NAMALWA (cell line): ENCODE results near the gene KLF13.

Experiments
- DNase-seq: peaks from one replicate; pipeline ENCODE4 v3.0.0-alpha.2; 2015; ENCODE audit warnings: low spot score

KLF13 gene

DNA sequence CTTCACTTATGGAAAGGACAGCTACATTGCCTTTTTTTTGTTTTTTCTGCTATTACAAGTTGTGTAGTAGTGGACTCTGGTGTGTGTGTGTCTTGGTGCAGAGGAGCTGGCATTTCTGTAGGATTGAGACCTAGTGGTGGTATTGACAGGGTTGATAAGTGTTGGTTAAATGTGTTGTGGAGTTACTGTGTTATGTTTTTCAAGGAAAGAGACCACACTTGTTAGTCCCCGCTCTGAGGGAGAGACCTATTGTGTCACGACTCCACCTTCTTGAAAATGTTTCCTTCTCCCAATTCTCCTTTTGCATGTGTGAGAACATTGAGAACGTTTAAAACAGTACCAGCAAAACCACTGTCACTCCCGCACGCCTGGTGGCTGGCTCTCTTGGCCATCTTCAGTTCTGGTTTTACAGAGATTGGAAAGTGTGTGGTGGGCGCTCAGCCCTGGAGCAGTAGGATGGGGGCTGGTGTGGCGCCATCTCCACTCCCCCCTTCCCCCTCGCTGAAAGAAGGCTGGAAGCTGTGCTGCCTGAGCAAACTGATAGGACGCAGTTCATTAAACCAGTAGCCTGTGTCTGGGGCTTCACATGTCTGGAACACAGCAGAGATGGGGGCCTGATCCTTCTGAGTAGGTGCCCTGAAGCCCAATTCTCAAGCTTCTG, 5.5 kb downstream of the KLF13 start:
- DNase-seq = no peak

DNA sequence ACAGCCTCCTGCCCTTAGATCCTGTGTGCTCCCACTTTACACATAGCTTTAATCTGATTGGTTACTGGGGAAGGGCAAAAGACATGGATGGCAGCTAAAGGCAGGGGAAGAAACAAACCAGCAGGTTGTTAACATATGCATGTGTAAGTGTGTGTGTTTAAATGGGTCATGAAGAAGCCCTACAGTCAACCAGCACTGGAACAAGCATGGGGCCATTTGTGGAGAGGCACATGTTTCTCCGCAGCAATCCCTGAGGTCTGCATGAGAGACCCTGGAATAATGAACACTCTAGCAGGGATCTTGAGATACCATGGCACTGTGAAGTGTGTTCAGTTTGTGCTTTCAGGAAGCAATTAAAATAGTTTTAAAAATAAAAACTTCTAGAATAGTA, 6.0 kb downstream of the KLF13 start:
- DNase-seq = no peak

- no peak for DNase-seq
These were observed 6.5 kb downstream of the KLF13 start for GRCh38 chr15:31333119-31333518.

DNA sequence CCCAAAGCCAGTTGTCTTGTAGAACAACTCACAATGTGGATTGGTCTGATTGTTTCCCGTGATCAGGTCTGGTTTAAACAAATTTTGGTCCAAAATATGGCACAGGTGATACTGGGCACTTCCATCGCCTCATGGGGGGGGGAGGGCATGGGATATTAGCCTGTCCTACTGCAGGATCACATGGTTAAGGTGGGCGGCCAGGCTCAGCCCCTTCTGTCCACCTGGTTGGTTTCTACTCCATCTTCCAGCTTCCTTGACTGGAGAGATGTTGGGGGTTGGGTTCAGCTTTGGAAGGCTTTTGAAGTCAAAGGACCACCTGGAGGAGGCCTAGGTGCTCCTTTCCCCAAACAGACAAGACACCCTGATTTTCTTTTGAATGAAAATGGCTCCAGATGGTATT, 7.2 kb downstream of the KLF13 start:
- no peak for DNase-seq

DNA sequence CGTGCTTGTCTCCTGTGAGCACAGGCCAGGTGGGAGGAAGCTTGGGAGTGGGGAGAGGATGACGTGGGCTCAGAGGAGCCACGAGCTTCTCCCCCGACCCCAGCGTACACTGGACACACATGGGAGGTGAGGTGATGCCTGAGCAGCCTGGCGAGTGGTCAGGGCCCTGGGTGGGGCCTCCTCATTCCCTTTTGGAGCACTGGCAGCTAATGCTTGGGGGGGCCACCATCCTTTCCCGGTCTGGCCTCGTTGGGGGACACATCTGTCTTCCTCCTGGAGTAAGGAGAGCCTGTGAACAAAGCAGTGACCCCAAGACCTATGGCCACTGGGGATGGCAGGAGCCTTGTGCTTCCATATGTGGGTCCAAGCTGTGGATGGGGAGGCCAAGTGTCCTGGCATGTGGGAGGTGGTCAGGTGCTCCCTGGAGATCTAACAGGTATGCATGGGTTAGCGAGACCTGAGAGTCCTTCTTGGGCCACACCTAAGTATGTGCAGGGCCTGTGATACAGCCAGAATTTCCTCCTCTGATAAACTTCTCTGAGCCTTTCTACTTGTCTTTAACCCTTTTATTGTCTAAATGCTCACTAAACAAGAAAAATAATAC, 9.5 kb downstream of the KLF13 start:
- DNase-seq = no peak

GRCh38 chr15:31336593-31337295, 10.1 kb downstream of the KLF13 start:
- DNase-seq = no peak

- no peak for DNase-seq
These were observed 10.9 kb downstream of the KLF13 start for GRCh38 chr15:31337352-31338031.

GRCh38 chr15:31338318-31338878, 11.8 kb downstream of the KLF13 start:
- DNase-seq = peak; percentile 81

GRCh38 chr15:31338879-31339557, 12.4 kb downstream of the KLF13 start:
- DNase-seq = no peak

- DNase-seq = no peak
These were observed 12.9 kb downstream of the KLF13 start for GRCh38 chr15:31339558-31339895.

DNA sequence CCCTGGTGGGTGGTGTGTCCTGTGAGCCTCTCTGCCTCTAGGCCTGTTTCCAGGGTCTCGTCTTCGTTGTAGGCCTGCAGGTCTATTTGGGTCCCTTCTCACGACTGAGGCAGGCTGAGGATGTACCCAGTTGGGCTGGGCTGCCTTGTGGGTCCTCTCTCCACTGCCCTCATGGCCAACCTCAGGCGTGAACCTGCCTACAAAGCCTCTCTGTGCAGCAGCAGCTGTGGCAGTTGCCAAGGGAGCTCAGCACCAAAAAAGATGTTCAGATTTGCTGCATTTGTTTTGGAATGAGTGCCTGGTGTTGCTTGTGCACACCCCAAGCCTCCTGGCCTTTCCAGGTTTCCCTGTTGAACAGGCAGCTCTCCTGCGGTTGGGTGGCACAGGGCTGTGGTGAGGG, 13.4 kb downstream of the KLF13 start:
- no peak for DNase-seq

GRCh38 chr15:31340592-31340991, 14.0 kb downstream of the KLF13 start:
- DNase-seq = no peak

GRCh38 chr15:31341071-31341470, 14.4 kb downstream of the KLF13 start:
- no peak for DNase-seq

GRCh38 chr15:31341496-31342195, 15.0 kb downstream of the KLF13 start:
- DNase-seq = peak; percentile 53

GRCh38 chr15:31342381-31342780, 15.7 kb downstream of the KLF13 start:
- no peak for DNase-seq

DNA sequence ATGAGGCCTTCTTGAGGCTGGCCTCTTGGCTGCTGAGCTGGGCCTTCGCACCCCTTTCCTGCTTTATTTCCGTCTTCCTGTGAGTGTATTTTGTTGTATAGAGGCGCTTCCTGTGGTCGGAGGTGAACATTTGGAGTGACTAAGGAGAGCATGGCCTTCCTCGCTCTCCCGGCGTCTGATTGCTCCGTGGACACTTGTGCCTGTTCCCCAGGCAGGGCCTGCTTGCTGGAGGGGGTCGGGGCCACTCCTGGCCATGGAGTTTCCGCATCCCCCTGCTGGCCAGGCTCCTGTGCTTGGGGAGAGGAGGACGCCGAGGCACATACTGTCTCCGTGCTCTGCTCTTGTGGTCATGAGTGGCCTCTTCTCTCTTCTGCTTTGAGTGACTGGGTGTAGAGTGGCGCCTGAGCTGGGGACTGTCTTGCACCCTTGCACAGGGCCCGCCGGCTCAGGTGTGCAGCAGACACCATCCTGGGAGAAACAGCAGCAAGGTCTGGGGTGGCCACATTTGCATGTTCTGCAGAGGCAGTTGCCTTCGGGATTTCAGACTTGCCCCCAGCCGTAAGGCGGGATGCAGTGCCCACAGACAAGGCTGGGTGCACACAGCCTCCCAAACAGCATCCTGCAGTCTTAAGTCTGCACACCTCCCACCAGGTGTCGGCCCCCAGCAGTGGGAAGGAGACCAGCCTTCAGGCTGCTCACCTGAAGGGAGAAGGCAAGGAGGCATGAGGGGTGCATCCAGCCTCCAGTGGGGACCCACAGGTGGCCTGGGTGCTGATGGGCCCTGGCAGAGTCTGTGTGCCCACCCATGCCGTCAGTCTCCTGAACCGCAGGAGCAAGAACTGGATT, 16.4 kb downstream of the KLF13 start:
- DNase-seq = no peak

- DNase-seq = no peak
These were observed 17.2 kb downstream of the KLF13 start for GRCh38 chr15:31343831-31344230.

DNA sequence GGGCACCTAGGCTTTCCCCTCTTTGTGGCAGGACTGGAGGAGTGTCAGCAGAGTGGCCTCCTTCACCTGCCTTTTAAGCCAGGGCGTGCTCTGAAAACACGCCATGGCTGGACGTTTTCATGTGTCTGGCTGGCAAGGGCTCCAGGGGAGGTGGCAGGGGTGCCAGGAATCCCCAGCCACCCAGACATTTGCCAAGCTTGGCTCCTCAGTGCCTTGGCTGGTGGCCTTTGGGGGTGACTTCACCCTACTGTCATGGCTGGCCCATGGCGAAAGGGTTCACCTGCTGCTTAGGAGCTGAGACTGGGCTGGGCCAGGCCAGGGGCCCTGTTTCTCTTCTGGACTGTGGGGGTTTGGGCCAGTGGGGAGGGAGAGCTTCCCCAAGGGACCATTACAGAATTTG, 17.6 kb downstream of the KLF13 start:
- no peak for DNase-seq

GRCh38 chr15:31344823-31345605, 18.4 kb downstream of the KLF13 start:
- DNase-seq = peak; percentile 57
